ENCODE measurements around the gene TMEM134. TPM values are rescaled to one million over a fixed set of nuclear protein-coding genes. Genes with fewer than 3 reads are reported as not detected.

Gene TMEM134
- total RNA-seq, 2 experiments from 2014 or later: 52.6 to 56.1 TPM

DNA sequence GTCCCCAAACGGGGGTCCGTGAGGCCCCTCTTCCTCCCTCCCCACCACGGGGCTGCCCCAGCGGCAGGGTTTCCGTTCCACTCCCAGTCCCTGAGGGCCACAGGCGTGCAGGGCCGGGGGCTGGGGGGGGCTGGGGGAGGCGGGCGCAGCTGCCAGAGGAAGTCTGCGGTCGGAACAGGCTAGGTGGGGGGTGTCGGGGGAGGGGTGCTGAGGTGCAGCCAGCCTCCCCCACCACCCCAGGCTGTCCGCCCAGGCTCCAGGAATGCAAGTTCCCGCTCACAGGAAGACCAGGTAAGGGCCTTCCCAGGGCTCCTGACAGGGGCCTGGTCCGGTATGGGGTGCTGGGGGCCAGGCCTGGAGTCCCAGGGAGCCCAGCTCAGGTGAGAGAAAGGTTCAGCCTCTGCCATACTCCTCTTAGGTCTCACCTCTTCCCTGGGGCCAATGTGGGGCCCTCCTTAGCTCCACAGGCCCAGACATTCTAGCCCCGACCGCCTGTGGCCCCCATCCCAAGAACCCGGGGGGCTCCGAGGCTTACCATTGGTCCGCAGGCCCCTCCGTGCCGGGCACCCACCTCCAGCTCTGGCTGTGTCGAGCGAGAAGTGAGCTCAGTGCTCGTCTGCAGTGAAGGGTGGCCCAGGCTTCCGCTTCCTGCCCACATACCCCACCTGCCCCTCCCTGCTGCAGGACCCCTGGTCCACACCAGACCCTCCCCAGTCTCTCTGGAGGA lies 31.8 kb downstream of the TMEM134 start, which contains the start of gene PTPRCAP:
Gene PTPRCAP (minus strand): TSS at position 601 of the 727 bp plus-strand sequence. CDS start 63 bp downstream, at position 538.
- H3K4me1 Mint-ChIP-seq (ENCODE audit: low read depth): peaks cover 59% of the 10 kb centered on the region
- no peaks in the 10 kb centered on the region for H3K9me3 Mint-ChIP-seq
- peak within 1 kb of the TSS; percentile 90 for H3K4me3 Mint-ChIP-seq
- H3K36me3 Mint-ChIP-seq (ENCODE audit: low read depth): peaks cover 43% of the 10 kb centered on the region
- intact Hi-C loops (cut with micrococcal nuclease): loop anchor here (1.0 kb wide), 2 partner anchors 35 to 47 kb away; no protein-coding TSS in a partner anchor
- no peaks in the 10 kb centered on the region for H3K27me3 Mint-ChIP-seq (ENCODE audit: low read depth)
- peak within 1 kb of the TSS; percentile 99 for H3K27ac Mint-ChIP-seq
- CTCF ChIA-PET: interaction anchor here (0.6 to 3.8 kb wide), 7 partner anchors 18 to 171 kb away, joined by 3 to 20 read pairs (median 7); partner anchors contain the start of genes CDK2AP2 and PPP1CA
- peak; percentile 87 for DNase-seq

DNA sequence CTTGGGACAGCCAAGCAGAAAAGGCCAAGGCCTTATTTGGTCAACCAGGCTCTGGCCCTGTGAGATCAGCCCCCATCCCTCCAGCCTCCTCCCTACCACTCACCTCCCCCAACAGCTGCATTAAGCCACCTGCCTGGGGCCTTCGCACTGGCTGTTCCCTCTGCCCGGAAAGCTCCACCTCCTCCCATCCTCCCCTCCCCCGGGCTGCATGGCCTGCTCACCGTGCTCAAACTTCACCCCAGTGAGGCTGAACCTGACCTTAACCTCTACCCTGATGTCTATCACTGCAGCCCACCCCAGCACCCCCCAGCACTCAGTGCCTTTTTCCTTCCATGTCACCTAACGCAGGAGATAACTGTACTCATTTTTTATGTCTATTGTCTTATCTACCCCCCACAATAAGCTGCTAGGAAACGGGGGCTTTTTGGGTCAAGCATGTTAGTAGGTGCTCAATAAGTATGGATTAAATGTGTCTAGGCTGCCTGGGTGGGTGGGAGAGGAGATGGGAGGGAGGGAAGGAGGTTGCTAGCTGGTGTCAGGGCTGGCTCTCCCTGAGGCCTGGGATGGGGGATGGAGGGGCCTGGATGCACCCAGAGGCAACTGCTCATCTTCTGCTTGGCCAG lies 32.5 kb downstream of the TMEM134 start:
- peak; percentile 93 for DNase-seq
- intact Hi-C loops (cut with micrococcal nuclease): loop anchor here (1.0 kb wide), 4 partner anchors 8 to 48 kb away; partner anchors contain the start of gene RPS6KB2
- CTCF ChIA-PET: interaction anchor here (0.6 to 3.8 kb wide), 5 partner anchors 31 to 210 kb away, joined by 3 to 20 read pairs (median 3); partner anchors contain the start of gene PPP1CA
- Mint-ChIP-seq H3K4me3 (peak overlapping the region; percentile 90), H3K9me3 (no peaks in the 10 kb centered on the region), H3K36me3 (ENCODE audit: low read depth) (peaks cover 48% of the 10 kb centered on the region), H3K27ac (peak overlapping the region; percentile 99), H3K27me3 (ENCODE audit: low read depth) (no peaks in the 10 kb centered on the region), H3K4me1 (ENCODE audit: low read depth) (peaks cover 60% of the 10 kb centered on the region)

- H3K9me3 Mint-ChIP-seq: no peaks in the 10 kb centered on the region
- H3K4me3 Mint-ChIP-seq: peak overlapping the region; percentile 90
- H3K27ac Mint-ChIP-seq: peak overlapping the region; percentile 99
- CTCF ChIA-PET: interaction anchor here (0.7 to 3.8 kb wide), 3 partner anchors 31 to 211 kb away, joined by 3 to 20 read pairs (median 3); no protein-coding TSS in a partner anchor
- intact Hi-C loops (cut with micrococcal nuclease): loop anchor here (1.0 kb wide), 2 partner anchors 8 to 28 kb away; partner anchors contain the start of gene RPS6KB2
- DNase-seq: no peak
- H3K36me3 Mint-ChIP-seq (ENCODE audit: low read depth): peaks cover 48% of the 10 kb centered on the region
- H3K4me1 Mint-ChIP-seq (ENCODE audit: low read depth): peaks cover 59% of the 10 kb centered on the region
- H3K27me3 Mint-ChIP-seq (ENCODE audit: low read depth): no peaks in the 10 kb centered on the region
Measured at GRCh38 chr11:67435727-67436458, 33.2 kb downstream of the TMEM134 start.

DNA sequence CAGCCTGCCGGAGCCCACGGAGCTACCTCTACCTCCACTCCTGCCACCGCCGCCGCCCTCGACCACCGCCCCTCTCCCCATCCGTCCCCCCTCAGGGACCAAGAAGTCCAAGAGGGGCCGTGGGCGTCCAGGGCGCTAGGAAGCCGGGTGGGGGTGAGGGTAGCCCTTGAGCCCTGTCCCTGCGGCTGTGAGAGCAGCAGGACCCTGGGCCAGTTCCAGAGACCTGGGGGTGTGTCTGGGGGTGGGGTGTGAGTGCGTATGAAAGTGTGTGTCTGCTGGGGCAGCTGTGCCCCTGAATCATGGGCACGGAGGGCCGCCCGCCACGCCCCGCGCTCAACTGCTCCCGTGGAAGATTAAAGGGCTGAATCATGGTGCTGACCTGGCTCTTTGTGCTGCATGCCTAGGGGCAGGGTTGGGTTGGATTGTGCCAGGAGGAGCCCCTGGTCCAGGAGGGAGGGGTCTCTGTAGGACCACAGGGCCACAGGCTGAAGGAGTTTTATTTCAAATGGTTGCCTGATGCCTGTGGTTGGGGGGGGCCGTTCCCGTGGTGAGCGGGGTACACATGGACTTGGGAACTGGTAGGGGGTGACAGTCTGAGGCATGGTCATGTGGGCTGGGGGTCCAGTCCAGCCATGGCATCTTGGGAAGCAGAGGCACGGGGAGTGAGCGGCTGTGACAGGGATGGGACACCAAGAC lies 33.9 kb downstream of the TMEM134 start:
- no peaks in the 10 kb centered on the region for H3K27me3 Mint-ChIP-seq (ENCODE audit: low read depth)
- peaks cover 50% of the 10 kb centered on the region for H3K36me3 Mint-ChIP-seq (ENCODE audit: low read depth)
- H3K4me1 Mint-ChIP-seq (ENCODE audit: low read depth): peaks cover 57% of the 10 kb centered on the region
- intact Hi-C loops (cut with micrococcal nuclease): no loop called here
- CTCF ChIA-PET: no interaction called here
- peak overlapping the region; percentile 90 for H3K4me3 Mint-ChIP-seq
- H3K27ac Mint-ChIP-seq: peak overlapping the region; percentile 93
- no peaks in the 10 kb centered on the region for H3K9me3 Mint-ChIP-seq
- no peak for DNase-seq

GRCh38 chr11:67434395-67434881 lies 34.6 kb downstream of the TMEM134 start:
- H3K27me3 Mint-ChIP-seq (ENCODE audit: low read depth): no peaks in the 10 kb centered on the region
- peak overlapping the region; percentile 93 for H3K27ac Mint-ChIP-seq
- H3K9me3 Mint-ChIP-seq: no peaks in the 10 kb centered on the region
- CTCF ChIA-PET: no interaction called here
- H3K4me3 Mint-ChIP-seq: no peak overlapping the region
- intact Hi-C loops (cut with micrococcal nuclease): no loop called here
- DNase-seq: no peak
- H3K4me1 Mint-ChIP-seq (ENCODE audit: low read depth): peaks cover 53% of the 10 kb centered on the region
- peaks cover 46% of the 10 kb centered on the region for H3K36me3 Mint-ChIP-seq (ENCODE audit: low read depth)

GRCh38 chr11:67433536-67434394 lies 35.3 kb downstream of the TMEM134 start:
- H3K9me3 Mint-ChIP-seq: no peaks in the 10 kb centered on the region
- intact Hi-C loops (cut with micrococcal nuclease): no loop called here
- H3K4me3 Mint-ChIP-seq: no peak overlapping the region
- CTCF ChIA-PET: no interaction called here
- H3K27me3 Mint-ChIP-seq (ENCODE audit: low read depth): no peaks in the 10 kb centered on the region
- DNase-seq: no peak
- H3K36me3 Mint-ChIP-seq (ENCODE audit: low read depth): peaks cover 40% of the 10 kb centered on the region
- H3K27ac Mint-ChIP-seq: peak overlapping the region; percentile 93
- H3K4me1 Mint-ChIP-seq (ENCODE audit: low read depth): peaks cover 50% of the 10 kb centered on the region

DNA sequence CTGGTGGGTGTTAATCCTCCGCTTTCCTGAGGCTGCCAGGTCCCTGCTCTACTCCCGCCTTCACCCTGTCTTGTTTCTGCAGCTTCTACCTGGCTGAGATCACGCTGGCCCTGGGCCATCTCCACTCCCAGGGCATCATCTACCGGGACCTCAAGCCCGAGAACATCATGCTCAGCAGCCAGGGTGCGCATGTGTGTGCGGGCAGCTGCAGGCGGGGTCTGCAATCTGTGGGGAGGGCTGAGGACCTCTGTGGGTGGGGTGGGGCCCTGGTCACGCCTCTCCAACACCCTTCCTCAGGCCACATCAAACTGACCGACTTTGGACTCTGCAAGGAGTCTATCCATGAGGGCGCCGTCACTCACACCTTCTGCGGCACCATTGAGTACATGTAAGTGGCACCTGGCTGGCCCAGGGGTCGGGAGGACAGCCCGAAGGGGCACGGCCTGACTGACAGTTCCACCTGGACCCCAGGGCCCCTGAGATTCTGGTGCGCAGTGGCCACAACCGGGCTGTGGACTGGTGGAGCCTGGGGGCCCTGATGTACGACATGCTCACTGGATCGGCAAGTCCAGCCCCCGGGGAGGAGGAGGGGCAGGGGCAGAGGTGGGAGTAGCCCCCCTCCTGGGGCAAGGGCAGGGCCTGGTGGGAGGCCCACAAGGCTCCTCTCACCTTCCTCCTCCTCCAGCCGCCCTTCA lies 36.2 kb downstream of the TMEM134 start:
- no peak for DNase-seq
- Mint-ChIP-seq H3K36me3 (ENCODE audit: low read depth) (peaks cover 35% of the 10 kb centered on the region), H3K9me3 (no peaks in the 10 kb centered on the region), H3K27ac (peak overlapping the region; percentile 93), H3K4me1 (ENCODE audit: low read depth) (peaks cover 49% of the 10 kb centered on the region), H3K4me3 (no peak overlapping the region), H3K27me3 (ENCODE audit: low read depth) (no peaks in the 10 kb centered on the region)
- intact Hi-C loops (cut with micrococcal nuclease): no loop called here
- CTCF ChIA-PET: no interaction called here

DNA sequence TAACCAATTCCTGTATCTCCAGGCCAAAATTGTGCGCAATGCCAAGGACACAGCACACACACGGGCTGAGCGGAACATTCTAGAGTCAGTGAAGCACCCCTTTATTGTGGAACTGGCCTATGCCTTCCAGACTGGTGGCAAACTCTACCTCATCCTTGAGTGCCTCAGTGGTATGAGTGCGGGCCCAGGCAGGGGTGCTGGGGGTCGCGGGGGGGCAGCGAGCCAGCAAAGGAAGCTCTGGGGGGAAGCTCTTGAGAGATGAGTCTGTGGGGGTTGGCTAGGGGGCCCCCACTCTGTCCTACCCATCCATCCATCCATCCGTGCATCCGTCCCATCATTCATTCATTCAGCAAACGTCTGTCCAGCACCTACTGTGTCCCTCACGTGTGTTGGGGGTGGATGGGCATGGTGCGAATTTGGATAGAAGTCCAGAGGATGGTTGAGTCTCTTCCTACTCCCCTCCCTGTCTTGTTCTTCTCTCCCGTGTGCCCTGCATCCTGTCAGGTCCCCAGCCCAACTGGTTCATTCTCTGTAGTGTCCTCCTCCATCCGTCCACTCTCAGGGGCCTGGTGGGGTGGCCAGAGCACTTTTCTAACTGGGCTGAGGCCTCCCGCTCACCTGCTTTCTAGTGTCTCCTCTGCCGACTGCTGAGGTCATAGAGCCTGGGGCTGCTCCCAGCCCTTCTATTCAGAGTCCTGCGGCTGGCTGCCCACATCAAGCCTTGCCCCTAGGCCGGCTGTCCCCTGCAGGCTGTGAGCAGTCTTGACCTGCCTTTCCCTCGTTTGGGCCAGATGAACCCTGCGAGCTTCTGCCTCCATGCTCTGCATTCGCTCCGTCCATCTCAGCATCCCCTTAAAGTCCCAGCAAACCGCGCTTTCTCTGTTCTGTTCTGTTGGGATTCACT lies 37.5 kb downstream of the TMEM134 start:
- peak overlapping the region; percentile 2 for H3K4me3 Mint-ChIP-seq

GRCh38 chr11:67429722-67430121 lies 39.3 kb downstream of the TMEM134 start:
- Mint-ChIP-seq H3K9me3 (no peaks in the 10 kb centered on the region), H3K36me3 (ENCODE audit: low read depth) (peaks cover 18% of the 10 kb centered on the region), H3K4me1 (ENCODE audit: low read depth) (peaks cover 44% of the 10 kb centered on the region), H3K27ac (peak overlapping the region; percentile 97), H3K4me3 (peak overlapping the region; percentile 98), H3K27me3 (ENCODE audit: low read depth) (no peaks in the 10 kb centered on the region)
- no peak for DNase-seq
- CTCF ChIA-PET: interaction anchor here (0.7 to 2.7 kb wide), 2 partner anchors 26 to 28 kb away, joined by 5 to 7 read pairs; partner anchors contain the start of genes PPP1CA and TBC1D10C
- intact Hi-C loops (cut with micrococcal nuclease): loop anchor here (2.0 kb wide), 1 partner anchor 39 kb away; the partner anchor contains the start of gene TMEM134

More for the DNA sequence above, 37.5 kb downstream of the TMEM134 start:
- Mint-ChIP-seq H3K36me3 (ENCODE audit: low read depth) (peaks cover 27% of the 10 kb centered on the region), H3K4me1 (ENCODE audit: low read depth) (peaks cover 56% of the 10 kb centered on the region), H3K27ac (peak overlapping the region; percentile 9), H3K9me3 (no peaks in the 10 kb centered on the region), H3K27me3 (ENCODE audit: low read depth) (no peaks in the 10 kb centered on the region)
- CTCF ChIA-PET: no interaction called here
- no peak for DNase-seq
- intact Hi-C loops (cut with micrococcal nuclease): no loop called here

Measured in activated naive CD4-positive, alpha-beta T cell treated with anti-CD3 and anti-CD28 coated beads for 36 hours (primary cell).